Osteocyte (in vitro differentiated cells): ENCODE data around the gene MUC20. TPM values are rescaled to one million over a fixed set of nuclear protein-coding genes. Genes with fewer than 3 reads are reported as not detected.
"Not testable (repeated sequence)": the region's sequence is repeated elsewhere in the genome, so short reads cannot be mapped to it uniquely, and the experiment has no call there.

ENCODE experiments used
- DNase-seq: peaks from one replicate; pipeline ENCODE4 v3.0.0; 2021; ENCODE audit warnings: mixed read lengths; ENCODE audit not compliant: unreplicated experiment; ENCODE audit errors: extremely low spot score
- H3K27ac Mint-ChIP-seq: one replicate; pipeline ENCODE4 v1.8.0; 2021; ENCODE audit warnings: mild to moderate bottlenecking, mixed read lengths; ENCODE audit not compliant: unreplicated experiment
- H3K27me3 Mint-ChIP-seq: one replicate; pipeline ENCODE4 v1.8.0; 2021; ENCODE audit warnings: mixed read lengths; ENCODE audit not compliant: unreplicated experiment
- H3K36me3 Mint-ChIP-seq: one replicate; pipeline ENCODE4 v1.8.0; 2021; ENCODE audit warnings: mixed read lengths; ENCODE audit not compliant: unreplicated experiment
- H3K4me1 Mint-ChIP-seq: one replicate; pipeline ENCODE4 v1.8.0; 2021; ENCODE audit warnings: mixed read lengths; ENCODE audit not compliant: unreplicated experiment
- H3K4me3 Mint-ChIP-seq: one replicate; pipeline ENCODE4 v1.8.0; 2021; ENCODE audit warnings: mild to moderate bottlenecking, moderate library complexity, mixed read lengths; ENCODE audit not compliant: unreplicated experiment
- H3K9me3 Mint-ChIP-seq: one replicate; pipeline ENCODE4 v1.8.0; 2021; ENCODE audit warnings: mixed read lengths; ENCODE audit not compliant: unreplicated experiment
- CTCF ChIP-seq: fragments of 200-600 bp; sonication (generic); IDR thresholded peaks from 2 replicates; pipeline ENCODE4 v1.5.0; 2021; ENCODE audit warnings: antibody characterized with exemption, mild to moderate bottlenecking, moderate library complexity
- total RNA-seq: library from RNA; stranded (reverse); gene quantifications from 2 replicates; pipeline ENCODE4 v1.2.1, GENCODE V29; 2021

Gene MUC20
- total RNA-seq, 1 donor from 2014 or later = 7.6 TPM

- DNase-seq = no peak
- H3K4me3 Mint-ChIP-seq = no peak overlapping the region
- peaks cover 13% of the 10 kb centered on the region for H3K36me3 Mint-ChIP-seq
- H3K9me3 Mint-ChIP-seq = no peaks in the 10 kb centered on the region
- H3K27ac Mint-ChIP-seq = no peak overlapping the region
- peaks cover 28% of the 10 kb centered on the region for H3K27me3 Mint-ChIP-seq
- TF ChIP-seq CTCF = no peak
- H3K4me1 Mint-ChIP-seq = peaks cover 4% of the 10 kb centered on the region
These were observed 3.4 kb upstream of the MUC20 start for GRCh38 chr3:195717416-195717815.

- peaks cover 13% of the 10 kb centered on the region for H3K36me3 Mint-ChIP-seq
- no peak overlapping the region for H3K4me3 Mint-ChIP-seq
- no peaks in the 10 kb centered on the region for H3K9me3 Mint-ChIP-seq
- TF ChIP-seq CTCF = no peak
- no peak overlapping the region for H3K27ac Mint-ChIP-seq
- DNase-seq = no peak
- peaks cover 28% of the 10 kb centered on the region for H3K27me3 Mint-ChIP-seq
- peaks cover 4% of the 10 kb centered on the region for H3K4me1 Mint-ChIP-seq
These were observed 2.8 kb upstream of the MUC20 start for GRCh38 chr3:195717852-195718476.

GRCh38 chr3:195718477-195718984 lies 2.2 kb upstream of the MUC20 start:
- peaks cover 13% of the 10 kb centered on the region for H3K36me3 Mint-ChIP-seq
- no peak for DNase-seq
- no peak overlapping the region for H3K27ac Mint-ChIP-seq
- H3K4me3 Mint-ChIP-seq = no peak overlapping the region
- peaks cover 28% of the 10 kb centered on the region for H3K27me3 Mint-ChIP-seq
- no peaks in the 10 kb centered on the region for H3K9me3 Mint-ChIP-seq
- no peak for TF ChIP-seq CTCF
- peaks cover 4% of the 10 kb centered on the region for H3K4me1 Mint-ChIP-seq

DNA sequence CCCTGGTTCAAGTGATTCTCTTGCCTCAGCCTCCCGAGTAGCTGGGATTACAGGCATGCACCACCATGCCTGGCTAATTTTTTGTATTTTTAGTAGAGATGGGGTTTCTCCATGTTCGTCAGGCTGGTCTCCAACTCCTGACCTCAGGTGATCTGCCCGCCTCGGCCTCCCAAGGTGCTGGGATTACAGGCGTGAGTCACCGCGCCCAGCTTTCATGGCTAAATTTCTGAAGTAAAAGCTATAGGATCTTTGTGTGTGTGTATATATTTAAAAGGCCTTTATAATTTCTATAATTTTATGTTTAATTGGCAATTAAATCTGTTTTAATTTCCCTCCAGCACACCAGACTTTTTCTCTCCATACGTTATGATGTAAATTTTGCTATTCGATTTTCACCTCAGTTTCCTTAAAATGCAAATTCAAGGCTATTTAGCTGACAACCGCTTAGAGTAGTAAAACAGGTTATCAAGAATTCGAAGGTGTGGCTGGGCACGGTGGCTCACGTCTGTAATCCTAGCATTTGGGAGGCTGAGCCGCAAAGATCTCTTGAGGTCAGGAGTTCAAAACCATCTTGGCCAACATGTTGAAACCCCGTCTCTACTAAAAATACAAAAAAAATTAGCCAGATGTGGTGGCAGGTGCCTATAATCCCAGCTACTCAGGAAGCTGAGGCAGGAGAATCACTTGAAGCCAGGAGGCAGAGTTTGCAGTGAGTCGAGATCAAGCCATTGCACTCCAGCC lies 1.1 kb upstream of the MUC20 start:
- H3K36me3 Mint-ChIP-seq, H3K4me3 Mint-ChIP-seq, DNase-seq, H3K4me1 Mint-ChIP-seq, H3K27ac Mint-ChIP-seq, H3K9me3 Mint-ChIP-seq: not testable (repeated sequence)
- H3K27me3 Mint-ChIP-seq = peaks cover 28% of the 10 kb centered on the region

GRCh38 chr3:195722139-195722995 lies 1.6 kb downstream of the MUC20 start:
- H3K27ac Mint-ChIP-seq, H3K9me3 Mint-ChIP-seq, DNase-seq, H3K36me3 Mint-ChIP-seq, H3K4me3 Mint-ChIP-seq, H3K4me1 Mint-ChIP-seq: not testable (repeated sequence)
- peaks cover 20% of the 10 kb centered on the region for H3K27me3 Mint-ChIP-seq

DNA sequence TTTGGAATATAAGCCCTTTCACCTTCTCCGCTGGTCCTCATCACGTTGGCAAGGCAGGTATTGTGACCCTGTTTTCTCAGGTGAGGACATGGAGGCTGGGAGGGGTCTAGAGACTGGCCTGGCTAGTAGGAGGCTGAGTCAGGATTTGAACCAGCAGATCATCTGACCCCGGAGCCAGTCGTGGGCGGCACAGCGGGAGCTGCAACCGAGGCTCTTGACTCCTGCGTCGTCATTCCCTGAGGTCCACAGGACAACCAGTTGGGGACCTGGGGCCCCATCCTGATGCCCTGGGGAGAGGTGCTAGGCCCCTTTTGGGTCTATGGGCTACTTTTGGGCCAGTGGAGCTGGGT lies 2.2 kb downstream of the MUC20 start:
- not testable (repeated sequence) for H3K9me3 Mint-ChIP-seq, H3K36me3 Mint-ChIP-seq, H3K4me1 Mint-ChIP-seq, H3K4me3 Mint-ChIP-seq, DNase-seq, H3K27ac Mint-ChIP-seq
- H3K27me3 Mint-ChIP-seq = peaks cover 14% of the 10 kb centered on the region

DNA sequence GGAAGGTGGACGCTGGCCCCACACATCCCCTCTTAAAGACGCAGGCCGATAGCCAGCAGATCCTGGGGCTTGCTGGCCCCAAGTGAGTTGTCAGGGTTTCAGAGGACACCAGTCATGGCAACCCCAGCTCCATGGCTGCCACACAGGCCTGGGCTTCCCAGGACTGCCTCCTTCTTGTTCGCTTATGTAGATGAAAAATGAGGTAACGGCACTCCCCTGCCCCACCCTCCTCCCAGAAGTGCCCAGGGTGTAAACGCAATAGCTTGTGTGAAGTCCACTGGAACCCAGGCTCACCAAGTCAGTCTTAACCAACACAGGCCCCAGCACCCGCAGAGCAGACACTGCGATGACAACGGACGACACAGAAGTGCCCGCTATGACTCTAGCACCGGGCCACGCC lies 3.6 kb downstream of the MUC20 start:
- H3K4me3 Mint-ChIP-seq, H3K27me3 Mint-ChIP-seq, H3K36me3 Mint-ChIP-seq, DNase-seq, H3K27ac Mint-ChIP-seq, H3K4me1 Mint-ChIP-seq, H3K9me3 Mint-ChIP-seq: not testable (repeated sequence)

DNA sequence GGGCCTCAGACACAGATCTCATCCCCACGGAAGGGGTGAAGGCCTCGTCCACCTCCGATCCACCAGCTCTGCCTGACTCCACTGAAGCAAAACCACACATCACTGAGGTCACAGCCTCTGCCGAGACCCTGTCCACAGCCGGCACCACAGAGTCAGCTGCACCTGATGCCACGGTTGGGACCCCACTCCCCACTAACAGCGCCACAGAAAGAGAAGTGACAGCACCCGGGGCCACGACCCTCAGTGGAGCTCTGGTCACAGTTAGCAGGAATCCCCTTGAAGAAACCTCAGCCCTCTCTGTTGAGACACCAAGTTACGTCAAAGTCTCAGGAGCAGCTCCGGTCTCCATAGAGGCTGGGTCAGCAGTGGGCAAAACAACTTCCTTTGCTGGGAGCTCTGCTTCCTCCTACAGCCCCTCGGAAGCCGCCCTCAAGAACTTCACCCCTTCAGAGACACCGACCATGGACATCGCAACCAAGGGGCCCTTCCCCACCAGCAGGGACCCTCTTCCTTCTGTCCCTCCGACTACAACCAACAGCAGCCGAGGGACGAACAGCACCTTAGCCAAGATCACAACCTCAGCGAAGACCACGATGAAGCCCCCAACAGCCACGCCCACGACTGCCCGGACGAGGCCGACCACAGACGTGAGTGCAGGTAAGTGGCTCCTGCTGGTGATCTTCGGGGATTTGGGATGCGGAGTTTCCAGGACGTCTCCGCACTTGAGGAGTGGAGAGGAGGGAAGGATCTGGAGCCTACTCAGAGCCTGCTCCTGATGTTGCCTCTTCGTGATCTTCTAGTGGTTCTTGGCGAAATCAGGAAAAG lies 5.3 kb downstream of the MUC20 start:
- not testable (repeated sequence) for H3K4me1 Mint-ChIP-seq, H3K36me3 Mint-ChIP-seq, DNase-seq, H3K27me3 Mint-ChIP-seq, H3K4me3 Mint-ChIP-seq, H3K27ac Mint-ChIP-seq, H3K9me3 Mint-ChIP-seq
